GM18508 (cell line): ENCODE data around the gene INPPL1.
"Not testable (repeated sequence)": the region's sequence is repeated elsewhere in the genome, so short reads cannot be mapped to it uniquely, and the experiment has no call there.

Experiments
- ATAC-seq: cut with Tn5 transposase; IDR thresholded peaks from one replicate; pipeline ENCODE4 v1.9.1; 2021; ENCODE audit warnings: moderate number of reproducible peaks; ENCODE audit not compliant: insufficient read depth, unreplicated experiment

Gene INPPL1

DNA sequence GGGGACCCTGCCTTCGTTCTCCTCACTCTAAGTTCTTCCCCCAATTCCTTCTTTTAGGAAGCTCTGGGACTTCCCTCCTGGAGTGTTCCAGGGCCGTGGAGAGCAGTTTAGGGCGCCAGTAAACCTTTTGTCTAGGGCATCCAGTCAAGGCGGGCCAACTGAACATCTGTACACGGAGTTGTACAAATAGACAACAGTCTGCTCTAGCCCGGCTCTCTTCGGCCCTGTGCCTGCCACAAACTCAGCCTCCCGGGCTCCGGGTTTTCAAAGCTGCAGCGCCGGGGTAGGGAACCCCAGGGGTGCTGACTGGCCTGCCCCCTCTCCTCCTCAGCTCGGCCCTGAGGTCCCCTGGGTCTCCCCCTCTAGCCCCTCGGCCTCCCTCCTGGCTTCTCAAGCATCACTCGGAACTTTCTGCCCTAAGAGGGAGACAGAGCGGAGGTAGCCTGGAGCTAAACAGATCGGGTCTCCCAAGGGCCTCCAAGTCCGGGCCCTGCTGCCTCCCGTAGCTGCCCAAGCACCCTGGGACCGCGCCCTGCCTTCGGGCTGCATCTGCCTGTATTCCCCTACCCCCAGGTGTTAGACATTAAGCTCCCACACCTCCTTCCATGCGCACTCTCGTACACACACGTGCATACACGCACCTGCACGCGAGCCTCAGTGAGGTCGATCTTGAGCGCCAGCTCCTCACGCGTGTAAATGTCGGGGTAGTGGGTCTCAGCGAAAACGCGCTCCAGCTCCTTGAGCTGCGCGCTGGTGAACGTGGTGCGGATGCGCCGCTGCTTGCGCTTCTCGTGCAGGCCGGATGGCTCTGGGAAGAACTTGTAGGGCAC, 16.1 kb downstream of the INPPL1 start:
- ATAC-seq, result no peak

GRCh38 chr11:72241291-72241781, 16.8 kb downstream of the INPPL1 start:
- ATAC-seq, result no peak

- no peak for ATAC-seq
Observed at GRCh38 chr11:72242141-72242540, 17.6 kb downstream of the INPPL1 start.

DNA sequence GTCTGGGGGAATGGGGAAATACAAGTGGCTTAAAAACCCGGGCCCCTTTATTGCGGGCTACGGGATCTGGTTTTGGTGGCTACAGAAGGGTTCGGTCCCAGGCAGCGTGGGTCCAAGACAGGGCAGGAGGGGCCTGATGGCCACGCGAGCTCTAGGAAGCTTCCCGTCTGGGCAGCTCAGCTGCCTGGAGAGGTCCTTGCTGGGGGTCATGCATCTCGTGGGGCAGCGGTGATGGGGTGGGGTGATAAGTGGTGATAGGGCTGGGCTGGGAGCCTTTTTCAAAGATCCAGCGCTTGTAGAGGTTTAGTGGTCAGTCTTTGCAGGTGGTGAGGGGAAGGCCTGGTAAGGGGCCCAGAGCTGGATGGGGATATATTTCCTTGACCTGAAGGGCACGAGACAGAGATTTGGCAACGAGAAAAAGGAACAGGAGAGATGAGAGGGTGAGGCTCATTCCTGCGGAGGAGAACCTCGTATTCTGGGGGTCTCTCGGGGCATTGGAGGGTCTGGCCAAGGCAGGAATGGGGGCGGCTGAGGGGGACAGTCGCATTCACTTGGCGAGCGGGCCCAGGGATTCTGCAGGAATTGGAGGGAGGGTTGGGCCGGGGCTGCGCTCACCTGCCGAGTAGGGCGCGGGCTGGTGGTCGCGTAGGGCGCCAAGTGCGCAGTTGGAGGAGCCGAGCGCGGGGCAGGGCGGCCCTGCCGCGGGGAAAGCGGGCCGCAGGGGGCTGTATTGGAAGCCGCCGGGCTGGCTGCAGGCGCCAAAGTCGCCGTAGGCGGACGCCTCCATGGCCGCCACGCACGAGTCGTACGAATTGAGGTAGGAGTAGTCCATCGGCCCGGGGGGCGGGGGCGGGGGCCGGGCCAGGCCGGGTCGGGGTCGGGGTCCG, 18.8 kb downstream of the INPPL1 start:
- ATAC-seq, result no peak

DNA sequence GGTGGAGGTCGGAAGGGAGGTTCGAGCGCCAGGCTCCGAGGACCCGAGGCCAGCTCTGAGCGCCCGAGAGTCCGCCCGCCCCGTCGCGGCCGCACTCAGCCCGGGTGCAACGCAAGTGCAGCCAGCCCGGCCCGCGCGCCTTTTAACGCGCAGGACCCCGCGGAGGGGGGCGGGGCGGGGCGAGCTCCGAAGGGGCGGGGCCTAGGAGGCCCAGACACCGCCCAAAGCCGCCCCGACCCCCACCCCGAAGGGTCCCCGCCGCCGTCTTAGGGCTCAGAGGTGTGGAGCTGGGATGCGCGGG, 19.4 kb downstream of the INPPL1 start, which contains the start of gene PHOX2A:
Gene PHOX2A (minus strand): TSS at position 117 of the 301 bp plus-strand sequence. CDS start 172 bp downstream, outside the sequence.
- no peak for ATAC-seq

DNA sequence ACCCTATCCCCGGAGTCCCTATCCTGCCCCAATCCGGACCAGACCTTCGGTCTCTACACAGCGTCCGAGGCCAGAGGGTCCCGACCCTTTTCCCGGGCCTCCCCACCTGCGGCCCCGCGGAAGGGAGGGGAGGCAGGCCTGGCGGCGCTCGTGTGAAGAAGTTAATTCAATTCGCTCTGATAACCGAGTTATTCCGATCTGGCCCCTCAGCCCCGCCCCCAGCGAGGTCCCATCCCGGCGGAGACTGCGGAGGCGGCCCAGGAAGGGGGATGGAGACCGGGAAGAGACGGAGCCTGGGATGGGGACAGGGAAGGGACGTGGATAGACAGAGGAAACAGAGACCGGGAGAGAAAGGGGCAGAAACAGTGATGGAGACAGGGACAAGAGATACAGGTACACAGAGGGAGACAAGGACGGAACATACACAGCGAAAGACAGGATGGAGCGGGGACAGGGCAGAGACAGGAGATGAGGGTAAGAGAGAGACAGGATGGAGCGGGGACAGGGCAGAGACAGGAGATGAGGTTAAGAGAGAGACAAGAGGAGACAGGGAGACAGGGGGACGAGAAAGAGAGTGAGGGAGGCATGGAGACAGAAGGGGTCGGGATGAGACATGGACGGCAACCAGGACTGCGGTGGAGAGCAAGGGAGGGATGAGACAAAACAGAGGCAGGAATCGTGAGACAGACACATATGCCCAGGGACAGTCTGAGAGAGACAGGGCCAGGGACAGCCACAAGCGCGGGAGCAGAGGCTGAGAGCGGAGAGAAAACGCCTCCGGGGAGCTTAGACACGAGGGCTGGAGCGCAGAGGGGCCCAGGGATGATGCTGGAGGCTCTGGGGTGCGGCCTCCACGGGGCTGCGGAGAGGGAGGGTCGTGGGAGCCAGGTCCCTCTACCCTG, 20.0 kb downstream of the INPPL1 start:
- no peak for ATAC-seq

DNA sequence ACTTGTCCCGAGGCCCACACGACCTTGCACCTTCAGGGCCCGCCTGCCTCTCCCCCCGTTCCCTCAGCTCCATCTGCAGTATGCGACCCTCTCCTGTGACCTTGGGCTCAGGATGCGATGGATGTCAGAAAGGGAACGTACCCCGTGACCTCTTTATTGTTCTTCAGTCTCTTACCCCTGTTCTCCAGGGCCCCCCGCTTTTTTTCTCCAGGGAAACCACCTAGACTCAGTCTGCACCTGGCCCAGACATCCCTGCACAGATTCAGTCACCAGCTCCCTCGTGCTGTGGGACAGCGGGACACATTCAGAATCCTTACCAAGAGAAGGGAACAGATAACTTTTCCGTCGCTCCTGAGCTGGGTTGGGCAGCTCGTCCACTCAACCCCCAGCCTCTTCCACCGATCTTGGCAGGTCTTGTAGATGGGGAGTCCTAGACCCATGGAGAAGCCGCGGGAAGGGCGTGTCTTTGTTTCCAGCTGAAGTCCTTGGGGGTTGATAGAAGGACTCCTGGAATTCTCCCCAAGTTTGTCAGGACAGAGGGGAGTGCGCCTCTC, 20.8 kb downstream of the INPPL1 start:
- no peak for ATAC-seq

DNA sequence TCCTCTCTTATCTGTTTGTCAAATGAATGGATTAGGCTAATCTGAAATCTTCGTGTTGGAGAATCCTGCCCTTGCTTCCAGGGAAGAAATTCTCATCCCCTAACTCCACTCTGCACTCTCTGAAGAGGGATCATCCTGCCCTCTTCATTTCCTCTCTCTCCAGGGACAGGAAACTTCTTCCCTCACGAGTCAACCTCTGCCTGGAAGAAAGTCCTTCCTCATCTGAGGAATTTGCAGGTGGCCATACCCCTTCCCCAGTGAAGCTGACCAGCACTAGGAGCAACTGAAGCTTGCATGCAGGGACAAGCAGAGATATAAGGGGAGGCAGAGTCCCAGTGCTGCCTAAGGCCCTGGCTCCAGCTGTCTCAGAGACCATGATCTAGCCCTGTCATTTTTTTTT, 23.0 kb downstream of the INPPL1 start:
- ATAC-seq, result no peak

DNA sequence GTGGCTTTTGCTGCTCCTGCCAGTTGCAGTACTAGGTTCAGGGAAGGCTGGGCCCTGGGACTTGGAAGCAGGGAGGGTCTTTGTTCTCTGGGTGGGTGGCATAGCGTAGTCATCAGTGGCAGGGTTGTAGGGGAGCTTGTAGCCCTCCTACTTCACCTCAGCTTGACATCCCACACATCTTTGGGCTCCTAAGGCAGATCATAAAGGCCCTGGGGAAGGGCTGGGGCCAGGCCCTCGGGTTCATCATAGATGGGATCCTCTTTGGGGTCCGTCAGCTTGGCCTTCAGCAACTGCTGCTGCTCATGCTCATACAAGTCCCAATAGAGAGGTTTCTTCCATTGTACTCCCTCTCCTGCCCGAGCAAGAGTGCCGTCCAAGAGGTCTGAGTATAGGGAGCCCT, 25.4 kb downstream of the INPPL1 start:
- no peak for ATAC-seq

DNA sequence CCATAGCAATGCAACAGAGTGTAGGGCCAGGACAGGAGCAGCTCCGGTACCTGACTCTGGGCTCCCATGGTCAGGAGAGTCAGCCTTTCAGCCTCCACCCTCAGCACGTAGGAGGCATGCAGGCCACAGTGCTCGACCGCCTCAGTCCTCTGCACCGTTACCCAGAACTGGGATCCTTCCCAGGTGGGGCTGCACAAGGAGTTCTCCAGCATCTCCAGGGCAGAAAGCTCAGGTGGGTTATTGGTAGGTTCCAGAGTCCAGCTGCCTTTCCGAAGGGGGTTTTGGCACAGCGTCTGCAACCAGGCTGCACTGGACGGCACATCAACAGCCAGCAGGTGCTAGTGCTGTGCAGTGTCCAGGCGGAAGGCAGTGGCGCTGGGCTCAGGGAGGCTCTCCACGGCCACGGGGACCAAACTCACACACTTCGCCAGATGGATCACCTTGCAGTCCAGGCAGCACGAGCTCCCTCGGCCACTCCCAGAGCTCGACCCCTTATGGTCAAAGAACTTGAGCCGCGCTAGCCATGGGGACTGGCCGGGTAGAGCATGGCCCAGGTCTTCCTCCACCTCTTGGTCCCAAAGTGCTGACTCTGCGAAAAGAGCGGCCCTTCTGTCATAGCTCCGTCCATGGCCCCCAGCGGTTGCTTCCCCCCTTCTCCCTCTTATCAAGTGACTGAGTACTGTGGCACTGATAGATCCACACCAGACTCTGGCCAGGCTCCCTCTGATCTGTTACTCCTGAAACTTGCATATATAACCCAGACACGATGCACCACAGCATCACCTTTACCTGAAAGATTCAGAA, 26.3 kb downstream of the INPPL1 start:
- no peak for ATAC-seq

DNA sequence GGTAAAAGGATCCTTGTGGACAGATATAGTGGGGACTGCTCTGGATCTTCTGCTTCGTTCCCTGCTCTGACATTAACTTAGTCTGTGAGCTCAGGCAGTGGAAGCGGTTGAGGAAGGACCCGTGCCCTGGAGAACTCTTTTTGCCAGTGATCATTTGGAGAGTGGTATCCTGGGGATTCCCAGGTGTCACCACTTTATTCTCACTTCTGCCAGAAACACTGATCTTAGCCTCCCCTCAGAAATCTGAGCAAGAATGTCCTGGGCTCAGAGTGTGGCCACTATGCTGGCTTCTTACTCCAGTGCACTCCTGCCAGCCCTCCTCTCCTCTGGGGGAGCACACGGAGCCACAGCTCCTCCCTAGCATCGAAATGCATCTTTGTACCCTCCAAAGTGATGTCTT, 27.0 kb downstream of the INPPL1 start:
- ATAC-seq, result no peak

- no peak for ATAC-seq
Observed at GRCh38 chr11:72253392-72253791, 28.8 kb downstream of the INPPL1 start.

DNA sequence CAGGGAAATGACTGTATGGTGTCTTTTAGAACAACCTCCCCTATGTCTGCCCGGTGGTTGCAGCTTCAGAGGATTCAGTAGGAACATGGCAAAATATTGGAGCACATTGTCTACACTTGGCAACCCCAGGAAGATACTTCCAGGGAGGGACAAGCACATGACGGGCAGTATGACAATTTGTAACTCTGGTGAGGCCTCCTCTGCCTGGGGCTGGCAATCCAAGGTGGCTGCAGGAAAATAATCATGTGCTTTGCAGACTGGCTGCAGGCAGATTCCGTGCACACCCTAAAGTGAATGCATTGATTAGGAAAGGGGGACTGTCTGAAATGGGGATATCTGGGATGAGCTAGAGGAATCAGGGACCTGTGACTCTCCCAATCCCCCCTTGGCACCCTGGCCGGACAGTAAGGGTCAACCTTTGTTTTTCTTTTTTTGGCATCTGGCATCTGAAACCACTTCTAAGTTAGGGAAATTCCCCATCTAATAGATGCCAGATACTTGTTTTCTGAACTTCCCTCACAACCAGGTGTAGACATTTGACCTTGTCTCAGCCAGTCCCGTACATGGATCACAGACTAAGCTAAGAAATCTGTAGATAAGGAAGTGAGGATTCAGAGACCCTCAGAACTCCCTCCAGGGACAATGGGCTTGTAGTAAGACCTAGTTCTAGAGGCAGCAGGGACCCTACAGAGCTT, 29.9 kb downstream of the INPPL1 start:
- no peak for ATAC-seq

- no peak for ATAC-seq
Observed at GRCh38 chr11:72257570-72257969, 33.0 kb downstream of the INPPL1 start.

GRCh38 chr11:72259490-72259889, 34.9 kb downstream of the INPPL1 start:
- no peak for ATAC-seq

GRCh38 chr11:72260574-72260973, 36.0 kb downstream of the INPPL1 start:
- no peak for ATAC-seq

GRCh38 chr11:72263361-72263760, 38.8 kb downstream of the INPPL1 start:
- no peak for ATAC-seq

DNA sequence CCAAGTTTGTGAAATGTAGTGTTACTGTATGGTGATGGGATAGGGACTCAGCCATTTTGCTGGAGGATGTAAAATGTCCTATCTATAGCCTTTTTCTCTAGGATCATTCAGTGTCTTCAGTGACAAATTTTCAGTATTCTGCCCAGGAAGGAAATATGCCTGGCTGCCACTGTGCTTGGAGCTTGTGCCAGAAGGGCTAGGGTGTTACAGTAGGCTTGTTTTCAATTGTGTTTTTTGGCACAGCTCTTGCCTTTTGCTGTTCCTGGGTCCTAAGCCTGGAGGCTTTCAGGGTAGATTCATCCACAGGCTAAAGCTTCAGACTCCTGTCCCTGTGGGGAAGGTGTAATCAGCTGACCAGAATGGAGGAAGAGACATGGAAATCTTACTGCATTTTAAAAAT, 41.4 kb downstream of the INPPL1 start:
- no peak for ATAC-seq

- ATAC-seq, result not testable (repeated sequence)
Observed at GRCh38 chr11:72266960-72267359, 42.4 kb downstream of the INPPL1 start.
